HG03066 (cell line): ENCODE results near the gene SPDYE6.
A peak's percentile ranks its signal among the peaks of the same experiment; 100 is the strongest.
"Not testable (repeated sequence)": the region's sequence is repeated elsewhere in the genome, so short reads cannot be mapped to it uniquely, and the experiment has no call there.

Source experiments
- ATAC-seq: cut with Tn5 transposase; IDR thresholded peaks from one replicate; pipeline ENCODE4 v1.9.1; 2021; ENCODE audit warnings: low read depth; ENCODE audit not compliant: unreplicated experiment

The SPDYE6 gene

GRCh38 chr7:102319671-102320070, 36.6 kb downstream of the SPDYE6 start:
- ATAC-seq, result no peak

DNA sequence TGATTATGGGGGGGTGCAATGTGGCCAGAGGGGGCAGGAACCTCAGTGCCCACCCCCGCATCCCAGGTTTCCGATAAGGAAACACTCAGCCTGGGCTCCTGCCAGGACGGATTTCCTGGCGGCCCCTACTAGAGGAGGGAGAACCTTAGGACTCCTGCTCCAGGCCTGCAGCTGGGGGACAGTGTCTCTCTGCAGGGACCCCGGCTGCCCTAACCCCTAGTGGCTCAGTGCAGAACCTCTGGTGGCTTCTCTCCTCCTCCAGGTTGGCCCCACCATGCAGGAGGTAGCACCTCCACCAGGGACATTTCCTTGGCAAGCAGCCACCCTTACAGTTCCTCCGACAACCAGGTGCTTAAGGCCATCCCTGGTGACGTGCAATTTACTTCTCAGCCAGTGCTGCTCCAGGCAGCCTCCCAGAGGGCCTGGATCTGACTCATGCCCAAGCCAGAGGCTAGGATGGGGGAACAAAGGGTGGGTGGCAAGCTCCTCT, 37.7 kb downstream of the SPDYE6 start:
- no peak for ATAC-seq

DNA sequence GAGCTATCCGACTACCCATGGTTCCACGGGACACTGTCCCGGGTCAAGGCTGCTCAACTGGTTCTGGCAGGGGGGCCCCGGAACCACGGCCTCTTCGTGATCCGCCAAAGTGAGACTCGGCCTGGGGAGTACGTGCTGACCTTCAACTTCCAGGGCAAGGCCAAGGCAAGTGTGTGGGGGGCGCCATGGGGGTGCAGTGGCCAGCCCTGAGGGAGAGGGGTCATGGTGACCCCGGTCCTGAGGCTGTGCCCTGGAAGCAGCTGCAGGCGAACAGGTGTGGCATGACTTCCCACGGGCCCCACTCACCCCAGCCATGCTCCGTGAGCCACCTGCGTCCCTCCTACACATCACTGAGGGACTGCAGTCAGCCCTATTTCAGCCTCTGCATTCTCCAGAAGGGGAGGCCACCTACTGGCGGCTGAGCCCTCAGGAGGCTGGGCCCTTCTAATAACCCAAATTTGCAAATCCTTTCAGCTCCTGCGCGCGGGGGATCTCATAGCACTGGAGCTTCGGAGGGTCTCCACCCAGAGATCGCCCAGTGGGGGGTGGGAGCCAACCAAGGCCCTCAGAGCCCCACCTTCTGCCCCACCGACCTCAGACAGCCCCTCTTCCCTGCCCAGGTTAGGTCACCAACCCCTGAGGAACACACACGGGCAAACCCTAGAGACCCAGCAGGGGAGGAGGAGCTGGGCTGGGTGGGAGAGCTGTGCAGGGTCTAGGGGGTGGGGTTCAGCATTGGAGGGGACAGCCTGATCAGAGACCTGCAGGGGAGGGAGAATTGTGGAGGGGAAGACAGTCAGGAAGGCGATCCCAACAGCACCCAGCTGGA, 38.8 kb downstream of the SPDYE6 start:
- no peak for ATAC-seq

GRCh38 chr7:102313997-102314780, 42.1 kb downstream of the SPDYE6 start:
- ATAC-seq, result no peak

DNA sequence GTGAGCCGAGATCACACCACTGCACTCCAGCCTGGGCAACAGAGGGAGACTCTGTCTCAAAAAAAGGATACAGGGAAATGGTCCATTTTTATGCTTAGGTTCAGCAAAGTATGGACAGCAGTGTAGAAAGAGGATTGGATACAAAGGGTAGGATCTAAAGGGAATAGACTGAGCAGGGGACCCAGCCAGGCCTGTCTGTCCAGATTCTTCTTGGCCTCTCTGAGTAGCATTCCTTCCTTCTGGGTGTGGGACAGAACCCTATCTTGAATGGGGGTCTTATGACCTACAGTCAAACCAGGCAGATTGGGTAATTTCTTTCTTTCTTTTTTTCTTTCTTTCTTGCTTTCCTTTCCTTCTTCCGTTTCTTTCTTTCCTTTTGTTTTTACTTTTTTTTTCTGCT, 43.9 kb downstream of the SPDYE6 start:
- ATAC-seq, result no peak

- no peak for ATAC-seq
Observed at GRCh38 chr7:102310414-102310815, 45.8 kb downstream of the SPDYE6 start.

DNA sequence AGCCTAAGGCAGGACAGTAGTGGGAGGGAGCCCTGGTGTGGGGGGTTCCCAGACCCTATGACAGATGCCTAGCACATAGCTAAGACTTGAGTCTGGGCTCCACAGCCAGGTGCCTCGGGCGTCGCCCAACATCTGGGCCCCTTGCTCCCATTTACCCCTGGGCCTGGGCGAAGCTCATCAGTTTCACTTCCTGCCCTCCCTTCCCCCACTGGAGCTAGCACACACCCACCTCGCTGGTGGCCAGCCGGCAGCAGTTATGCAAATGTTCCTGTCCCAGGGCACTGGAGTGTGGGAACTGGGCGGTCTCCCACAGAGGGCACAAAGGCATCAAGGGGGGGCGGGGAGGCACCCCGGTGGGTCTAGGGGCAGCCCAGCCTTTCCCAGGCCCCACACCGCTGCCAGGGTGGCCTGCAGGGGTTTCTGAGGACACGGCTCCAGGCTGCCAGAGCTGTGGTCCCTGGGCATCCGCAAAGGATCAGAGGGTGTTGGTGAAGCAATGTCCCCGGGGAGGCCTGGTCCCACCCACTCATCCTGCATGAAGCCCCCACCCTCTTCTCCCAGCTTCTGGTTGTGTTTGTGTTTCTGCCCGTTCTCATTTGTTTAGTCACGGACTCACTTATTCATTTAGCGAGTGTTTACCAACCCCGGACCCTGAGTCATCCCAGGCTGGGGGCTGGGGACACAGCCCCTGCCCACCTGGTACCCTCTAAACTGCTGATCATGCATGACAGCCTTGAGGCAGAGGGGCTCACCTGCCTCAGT, 49.1 kb downstream of the SPDYE6 start:
- peak; percentile 63 for ATAC-seq

DNA sequence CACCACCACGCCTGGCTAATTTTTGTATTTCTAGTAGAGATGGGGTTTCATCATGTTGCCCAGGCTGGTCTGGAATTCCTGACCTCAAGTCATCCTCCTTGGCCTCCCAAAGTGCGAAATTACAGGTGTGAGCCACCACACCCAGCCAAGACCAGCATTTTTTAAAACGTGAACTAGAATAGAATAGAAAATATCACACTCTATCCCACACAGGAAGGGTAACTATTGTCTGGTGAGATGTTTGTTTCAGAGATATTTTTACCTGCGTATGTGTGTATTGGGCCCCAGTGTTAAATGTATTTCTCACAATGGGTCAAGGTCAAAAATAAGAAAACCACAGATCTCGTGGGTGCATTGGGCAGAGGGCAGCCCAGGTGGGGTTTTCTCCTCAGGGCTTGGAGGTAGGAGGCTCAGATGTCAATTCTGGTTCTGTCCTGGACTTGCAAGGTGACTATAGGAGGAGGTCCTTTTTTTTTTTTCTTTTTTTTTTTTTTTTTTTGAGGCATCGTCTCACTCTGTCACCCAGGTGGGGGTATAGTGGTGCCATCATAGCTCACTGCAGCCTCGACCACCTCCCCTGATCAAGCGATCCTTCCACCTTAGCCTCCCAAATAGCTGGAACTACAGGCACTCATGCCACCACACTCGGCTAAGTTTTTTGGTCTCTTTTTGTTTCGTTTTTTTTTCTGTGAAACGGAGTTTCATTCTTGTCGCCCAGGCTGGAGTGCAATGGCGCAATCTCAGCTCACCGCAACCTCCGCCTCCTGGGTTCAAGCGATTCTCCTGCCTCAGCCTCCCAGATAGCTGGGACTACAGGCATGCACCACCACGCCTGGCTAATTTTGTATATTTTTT, 50.6 kb downstream of the SPDYE6 start:
- peak; percentile 51 for ATAC-seq

DNA sequence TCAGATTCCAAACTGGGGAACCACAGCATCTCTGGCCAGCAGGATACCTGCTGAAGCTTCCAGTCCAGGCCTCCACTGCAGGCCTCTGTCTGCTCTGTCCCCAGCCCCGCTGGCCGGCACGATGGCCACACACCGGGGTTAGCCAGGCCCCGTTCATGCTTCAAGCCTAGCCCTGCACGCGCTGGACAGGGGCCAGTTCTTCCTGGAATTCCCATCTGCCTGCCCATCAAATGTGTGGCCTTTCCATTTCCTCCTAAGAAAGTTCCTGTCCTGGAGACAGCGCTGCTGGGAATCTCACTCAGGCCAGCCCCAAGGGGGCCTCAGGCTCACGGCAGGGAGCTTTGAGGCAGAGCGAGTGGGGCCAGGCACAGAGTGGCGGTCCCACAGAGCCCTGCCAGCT, 51.6 kb downstream of the SPDYE6 start:
- no peak for ATAC-seq

DNA sequence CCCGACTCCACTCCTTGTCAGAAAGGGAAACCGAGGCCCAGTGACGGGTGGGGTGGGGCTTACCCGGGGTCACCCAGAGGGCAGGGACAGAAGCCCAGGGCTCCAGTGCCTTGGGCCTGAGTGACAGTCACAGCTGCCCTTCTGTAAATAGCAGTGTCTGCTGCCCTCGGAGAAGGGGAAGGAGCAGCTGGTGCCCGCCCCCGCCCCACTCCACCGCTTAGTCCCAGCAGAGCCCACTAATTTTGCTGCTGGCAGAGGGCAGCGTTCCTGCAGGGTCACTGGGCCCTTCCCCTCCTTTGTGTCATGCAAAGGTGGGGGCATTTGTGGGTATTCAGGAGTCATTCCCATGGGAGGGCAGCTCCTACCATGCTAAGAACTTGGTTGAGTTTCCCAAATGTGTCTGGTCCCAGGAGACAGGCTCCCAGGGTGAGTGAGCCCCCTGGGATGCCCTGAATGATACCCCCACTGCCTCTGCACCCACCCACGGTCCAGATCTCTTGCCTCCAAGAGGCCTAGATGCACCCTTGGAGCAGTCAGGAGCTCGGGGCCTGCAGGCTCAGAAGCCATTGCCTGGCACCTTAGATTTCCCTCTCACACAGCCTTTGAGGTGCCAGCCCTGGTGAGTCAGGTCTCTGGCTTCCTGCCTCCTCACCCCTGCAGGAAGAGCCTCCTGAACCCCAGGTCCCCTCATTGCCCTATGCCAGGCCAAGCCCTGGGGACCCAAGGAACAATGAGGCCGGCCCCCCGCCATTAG, 52.4 kb downstream of the SPDYE6 start:
- ATAC-seq, result no peak

GRCh38 chr7:102302025-102302424, 54.2 kb downstream of the SPDYE6 start:
- ATAC-seq, result no peak

DNA sequence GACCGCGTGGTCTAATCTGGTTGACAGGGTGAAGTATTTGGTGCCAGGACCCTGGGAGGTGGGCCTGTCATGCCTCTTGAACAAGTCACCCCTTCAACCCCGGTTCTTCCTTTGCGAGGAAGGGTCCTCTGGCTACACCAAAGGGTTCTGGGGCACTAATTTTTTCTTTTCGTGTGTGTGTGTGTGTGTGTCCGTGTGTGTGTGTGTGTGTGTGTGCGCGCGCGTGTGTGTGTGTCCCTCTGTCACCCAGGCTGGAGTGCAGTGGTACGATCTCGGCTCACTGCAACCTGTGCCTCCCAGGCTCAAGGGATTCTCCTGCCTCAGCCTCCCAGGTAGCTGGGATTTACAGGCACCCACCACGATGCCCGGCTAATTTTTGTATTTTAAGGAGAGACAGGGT, 54.9 kb downstream of the SPDYE6 start:
- ATAC-seq, result not testable (repeated sequence)

- ATAC-seq, result no peak
Observed at GRCh38 chr7:102300643-102301221, 55.5 kb downstream of the SPDYE6 start.

- no peak for ATAC-seq
Observed at GRCh38 chr7:102297487-102298218, 58.6 kb downstream of the SPDYE6 start.

- ATAC-seq, result no peak
Observed at GRCh38 chr7:102296514-102296913, 59.7 kb downstream of the SPDYE6 start.

DNA sequence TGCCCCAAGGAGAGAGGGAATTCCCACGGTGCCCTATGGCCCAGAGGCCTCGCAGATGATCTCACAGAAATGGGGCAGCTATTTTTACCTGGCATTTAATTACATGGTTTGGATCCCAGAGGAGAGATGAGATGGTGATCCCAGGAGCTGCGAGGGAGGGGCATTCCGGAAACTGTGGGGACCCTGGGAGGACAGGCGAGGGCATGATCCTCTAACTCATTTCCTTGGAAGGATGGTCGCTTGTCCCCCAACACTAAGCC, 60.1 kb downstream of the SPDYE6 start:
- ATAC-seq, result no peak
